ENCODE measurements around the gene PNMA6F. TPM values are rescaled to one million over a fixed set of nuclear protein-coding genes. Genes with fewer than 3 reads are reported as not detected.

PNMA6F gene
- polyA plus RNA-seq, 1 experiment, result not detected

DNA sequence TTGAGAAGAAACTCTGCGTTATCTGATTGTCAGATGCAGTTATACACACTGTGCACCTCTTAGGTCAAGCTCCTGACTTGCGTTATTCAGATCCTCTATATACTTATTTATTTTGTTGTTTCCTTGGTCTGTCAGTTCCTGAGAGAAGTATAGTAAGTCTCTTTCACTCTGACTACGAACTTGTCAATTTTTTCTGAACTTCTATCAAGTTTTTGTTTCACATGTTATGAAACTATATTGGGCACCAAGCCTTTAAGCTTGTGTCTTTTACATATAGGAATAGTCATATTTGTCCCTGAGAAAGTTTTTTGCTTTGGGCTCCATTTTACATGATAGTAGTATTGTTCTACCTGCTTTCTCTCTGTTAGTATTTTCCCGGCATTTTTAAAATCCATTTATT is 44.1 kb upstream of the PNMA6F start:
- CTCF ChIA-PET, result no interaction called here
- no peaks in the 10 kb centered on the region for H3K36me3 ChIP-seq (ENCODE audit: control insufficient read depth, insufficient read depth, low read length)
- TF ChIP-seq, protein P1, sequence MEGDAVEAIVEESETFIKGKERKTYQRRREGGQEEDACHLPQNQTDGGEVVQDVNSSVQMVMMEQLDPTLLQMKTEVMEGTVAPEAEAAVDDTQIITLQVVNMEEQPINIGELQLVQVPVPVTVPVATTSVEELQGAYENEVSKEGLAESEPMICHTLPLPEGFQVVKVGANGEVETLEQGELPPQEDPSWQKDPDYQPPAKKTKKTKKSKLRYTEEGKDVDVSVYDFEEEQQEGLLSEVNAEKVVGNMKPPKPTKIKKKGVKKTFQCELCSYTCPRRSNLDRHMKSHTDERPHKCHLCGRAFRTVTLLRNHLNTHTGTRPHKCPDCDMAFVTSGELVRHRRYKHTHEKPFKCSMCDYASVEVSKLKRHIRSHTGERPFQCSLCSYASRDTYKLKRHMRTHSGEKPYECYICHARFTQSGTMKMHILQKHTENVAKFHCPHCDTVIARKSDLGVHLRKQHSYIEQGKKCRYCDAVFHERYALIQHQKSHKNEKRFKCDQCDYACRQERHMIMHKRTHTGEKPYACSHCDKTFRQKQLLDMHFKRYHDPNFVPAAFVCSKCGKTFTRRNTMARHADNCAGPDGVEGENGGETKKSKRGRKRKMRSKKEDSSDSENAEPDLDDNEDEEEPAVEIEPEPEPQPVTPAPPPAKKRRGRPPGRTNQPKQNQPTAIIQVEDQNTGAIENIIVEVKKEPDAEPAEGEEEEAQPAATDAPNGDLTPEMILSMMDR (IDR thresholded peaks at IDR 0.05; ENCODE audit: insufficient read depth, low read depth, low read length), result no peak
- H3K4me3 ChIP-seq (ENCODE audit: low read depth, low read length), result no peak overlapping the region
- DNase-seq (ENCODE audit: low read depth), result no peak
- no peaks in the 10 kb centered on the region; the same call in 1 of the 2 replicates for H3K27me3 ChIP-seq (ENCODE audit: control insufficient read depth, insufficient read depth, low read length)
- POLR2A ChIA-PET, result no interaction called here

DNA sequence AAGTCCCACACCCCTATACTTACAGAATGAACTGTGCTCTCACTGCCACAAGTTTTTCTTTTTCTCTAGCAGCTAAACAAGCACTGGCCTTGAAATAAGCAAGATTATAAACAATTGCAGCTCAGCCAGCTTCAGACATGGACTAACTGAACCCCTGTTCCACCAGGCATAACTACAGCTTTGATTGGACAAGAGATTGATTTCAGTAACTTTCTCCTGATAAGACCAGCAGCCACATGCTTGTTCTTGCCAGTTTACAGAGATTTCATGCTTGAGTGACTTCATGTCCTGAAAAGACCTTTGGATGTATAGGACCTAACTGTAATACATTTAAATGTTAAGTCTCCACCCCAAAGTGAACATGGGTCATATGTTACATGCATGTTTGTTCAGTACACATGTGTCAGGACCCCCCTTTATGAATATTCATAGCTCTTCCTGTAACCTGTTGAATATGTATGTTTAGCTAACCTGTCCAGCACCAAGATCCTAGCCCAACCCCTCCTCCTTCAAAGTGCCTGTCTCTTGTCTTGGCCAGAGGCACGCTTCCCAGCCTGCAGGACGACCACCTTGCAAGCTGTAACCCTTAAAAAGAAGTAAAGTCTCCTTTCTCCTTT is 40.3 kb upstream of the PNMA6F start:
- ChIA-PET CTCF (no interaction called here), POLR2A (no interaction called here)
- TF ChIP-seq, protein P1 (IDR thresholded peaks at IDR 0.05; ENCODE audit: insufficient read depth, low read depth, low read length), result no peak
- DNase-seq (ENCODE audit: low read depth), result no peak
- Histone ChIP-seq H3K36me3 (ENCODE audit: control insufficient read depth, insufficient read depth, low read length) (no peaks in the 10 kb centered on the region), H3K27me3 (ENCODE audit: control insufficient read depth, insufficient read depth, low read length) (no peaks in the 10 kb centered on the region; the same call in 1 of the 2 replicates), H3K4me3 (ENCODE audit: low read depth, low read length) (no peak overlapping the region)

DNA sequence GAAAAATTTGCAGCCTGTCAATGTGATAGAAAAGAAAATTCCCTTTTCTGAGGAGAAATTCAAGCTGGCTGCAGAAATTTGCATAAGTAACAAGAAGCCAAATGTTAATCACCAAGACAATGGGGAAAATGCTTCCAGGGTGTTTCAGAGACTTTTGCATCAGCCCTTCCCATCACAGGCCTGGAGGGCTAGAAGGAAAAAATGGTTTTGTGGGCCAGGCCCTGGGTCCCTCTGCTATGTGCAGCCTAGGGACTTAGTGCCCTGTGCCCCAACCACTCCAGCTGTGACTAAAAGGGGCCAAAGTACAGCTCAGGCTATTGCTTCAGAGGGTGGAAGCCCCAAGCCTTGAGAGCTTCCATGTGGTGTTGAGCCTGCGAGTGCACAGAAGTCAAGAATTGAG is 36.3 kb upstream of the PNMA6F start:
- H3K27me3 ChIP-seq (ENCODE audit: control insufficient read depth, insufficient read depth, low read length), result no peaks in the 10 kb centered on the region; the same call in 1 of the 2 replicates
- no peak for DNase-seq (ENCODE audit: low read depth)
- no peak overlapping the region for H3K4me3 ChIP-seq (ENCODE audit: low read depth, low read length)
- TF ChIP-seq, protein P1 (IDR thresholded peaks at IDR 0.05; ENCODE audit: insufficient read depth, low read depth, low read length), result no peak
- ChIA-PET CTCF (no interaction called here), POLR2A (no interaction called here)
- no peaks in the 10 kb centered on the region for H3K36me3 ChIP-seq (ENCODE audit: control insufficient read depth, insufficient read depth, low read length)

DNA sequence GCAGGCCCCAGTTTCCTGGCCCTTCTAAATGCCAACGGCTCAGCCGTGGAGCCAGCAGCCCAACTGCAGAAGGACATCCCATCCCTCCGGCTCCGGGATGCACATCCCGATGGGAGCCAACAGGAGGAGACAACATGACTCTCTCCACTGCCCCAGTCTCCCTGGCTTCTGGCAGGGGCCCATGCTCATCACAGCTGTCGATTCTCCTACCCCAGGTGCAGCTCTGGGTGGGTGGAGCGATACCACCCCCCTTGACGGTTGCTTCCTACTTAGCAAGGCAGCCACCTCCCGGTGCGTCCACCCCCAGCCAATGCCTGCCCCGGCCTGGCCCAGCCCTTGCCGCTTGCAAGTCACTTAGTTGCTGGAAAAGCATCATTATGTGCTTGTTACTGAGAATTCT is 31.8 kb upstream of the PNMA6F start:
- Histone ChIP-seq H3K4me3 (ENCODE audit: low read depth, low read length) (no peak overlapping the region), H3K27me3 (ENCODE audit: control insufficient read depth, insufficient read depth, low read length) (no peaks in the 10 kb centered on the region), H3K36me3 (ENCODE audit: control insufficient read depth, insufficient read depth, low read length) (peaks cover 1% of the 10 kb centered on the region; the same call in 1 of the 2 replicates)
- TF ChIP-seq, protein P1 (IDR thresholded peaks at IDR 0.05; ENCODE audit: insufficient read depth, low read depth, low read length), result no peak
- no peak for DNase-seq (ENCODE audit: low read depth)
- POLR2A ChIA-PET, result no interaction called here
- CTCF ChIA-PET, result no interaction called here

DNA sequence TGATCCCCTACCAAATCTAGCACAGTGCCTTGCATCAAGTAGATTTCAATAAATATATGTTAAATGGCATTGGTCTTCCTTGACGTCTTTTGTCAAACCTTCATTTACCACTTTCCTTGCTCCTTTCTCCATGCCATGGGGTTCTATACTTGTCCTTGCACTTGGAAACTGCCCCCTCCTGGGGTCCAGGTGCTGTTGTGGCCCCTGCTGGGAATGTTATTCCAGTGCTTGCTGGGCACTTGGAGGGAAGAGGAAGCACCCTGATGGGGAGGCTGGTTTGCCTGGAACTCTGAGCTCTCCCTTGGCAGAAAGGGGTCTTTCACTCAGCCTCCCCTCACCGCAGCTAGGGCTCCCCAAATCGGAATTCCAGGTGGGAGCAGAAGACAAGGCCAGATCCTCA is 31.3 kb upstream of the PNMA6F start:
- CTCF ChIA-PET, result no interaction called here
- Histone ChIP-seq H3K36me3 (ENCODE audit: control insufficient read depth, insufficient read depth, low read length) (peaks cover 1% of the 10 kb centered on the region; the same call in 1 of the 2 replicates), H3K4me3 (ENCODE audit: low read depth, low read length) (no peak overlapping the region), H3K27me3 (ENCODE audit: control insufficient read depth, insufficient read depth, low read length) (no peaks in the 10 kb centered on the region)
- DNase-seq (ENCODE audit: low read depth), result no peak
- POLR2A ChIA-PET, result no interaction called here
- TF ChIP-seq, protein P1 (IDR thresholded peaks at IDR 0.05; ENCODE audit: insufficient read depth, low read depth, low read length), result no peak

All from BJ (cell line).